ENCODE measurements around the gene TDRD5. TPM values are rescaled to one million over a fixed set of nuclear protein-coding genes. Genes with fewer than 3 reads are reported as not detected.

Gene TDRD5
- total and polyA plus RNA-seq, 2 experiments from 2014 or later: 1.4 TPM; not detected in 1

DNA sequence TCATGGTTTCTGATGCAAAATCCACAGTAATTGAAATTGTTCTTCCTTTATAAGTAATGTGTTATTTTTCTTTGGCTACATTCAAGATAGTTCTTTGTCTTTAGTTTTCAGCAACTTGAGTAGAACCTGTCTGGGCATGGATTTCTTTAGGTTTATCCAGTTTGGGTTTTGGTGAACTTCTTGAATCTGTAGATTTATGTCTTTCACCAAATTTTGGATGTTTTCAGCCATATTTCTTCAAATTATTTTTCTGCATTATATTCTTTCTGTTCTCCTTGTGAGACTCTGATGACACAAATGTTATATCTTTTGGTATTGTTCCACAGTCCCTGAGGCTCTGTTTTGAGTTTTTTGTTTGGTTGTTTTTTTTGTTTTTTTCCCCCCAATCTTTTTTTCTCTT lies 69.4 kb downstream of the TDRD5 start:
- no peaks in the 10 kb centered on the region for H3F3A ChIP-seq (replicated peaks; ENCODE audit: low read depth)
- H3K27ac Mint-ChIP-seq: no peak overlapping the region; the same call in 1 of the 2 replicates
- no peak overlapping the region for H3K4me3 ChIP-seq
- no peak for TF ChIP-seq STAT1 (IDR thresholded peaks at IDR 0.05; ENCODE audit: unreplicated experiment)
- TF ChIP-seq NANOG (IDR thresholded peaks at IDR 0.05; ENCODE audit: borderline replicate concordance): no peak
- no peak for TF ChIP-seq ZNF114 (CRISPR knock-in tag; IDR thresholded peaks at IDR 0.05)
- no peak for TF ChIP-seq ETS1 (IDR thresholded peaks at IDR 0.05)
- H3K36me3 Mint-ChIP-seq (ENCODE audit: low read depth): no peaks in the 10 kb centered on the region
- 0 out of 3 replicates have a peak, but pooled peaks cover 2% of the 10 kb centered on the region for H3K9me3 Mint-ChIP-seq
- no peak for ATAC-seq
- H3K79me2 ChIP-seq (replicated peaks; ENCODE audit: insufficient read depth): no peaks in the 10 kb centered on the region
- H3K27me3 ChIP-seq (ENCODE audit: insufficient read depth): no peaks in the 10 kb centered on the region
- H4K20me1 ChIP-seq (replicated peaks; ENCODE audit: insufficient read depth): no peaks in the 10 kb centered on the region
- no peaks in the 10 kb centered on the region for H3K4me1 Mint-ChIP-seq
- no peak overlapping the region for H3K27ac ChIP-seq (ENCODE audit: low read depth)
- H3K36me3 ChIP-seq (ENCODE audit: insufficient read depth): no peaks in the 10 kb centered on the region
- H3K27me3 Mint-ChIP-seq (ENCODE audit: insufficient read depth, low read depth, poor library complexity): no peaks in the 10 kb centered on the region
- H3K4me2 ChIP-seq: no peak overlapping the region
- DNase-seq (ENCODE audit: low spot score): no peak
- H3K9me2 ChIP-seq (ENCODE audit: insufficient read depth): no peaks in the 10 kb centered on the region
- H3K4me3 Mint-ChIP-seq: no peak overlapping the region
- H3K4me1 ChIP-seq (ENCODE audit: insufficient read depth): no peaks in the 10 kb centered on the region
- no peak overlapping the region for H2AFZ ChIP-seq

GRCh38 chr1:179663810-179664209 lies 72.2 kb downstream of the TDRD5 start:
- Mint-ChIP-seq H3K27me3 (ENCODE audit: insufficient read depth, low read depth, poor library complexity) (no peaks in the 10 kb centered on the region), H3K4me1 (no peaks in the 10 kb centered on the region), H3K4me3 (no peak overlapping the region), H3K27ac (no peak overlapping the region), H3K9me3 (no peaks in the 10 kb centered on the region), H3K36me3 (ENCODE audit: low read depth) (no peaks in the 10 kb centered on the region)
- Histone ChIP-seq H3K9me2 (ENCODE audit: insufficient read depth) (no peaks in the 10 kb centered on the region), H3K4me1 (ENCODE audit: insufficient read depth) (no peaks in the 10 kb centered on the region), H2AFZ (no peak overlapping the region), H3K4me3 (no peak overlapping the region), H3K4me2 (no peak overlapping the region), H3K79me2 (replicated peaks; ENCODE audit: insufficient read depth) (no peaks in the 10 kb centered on the region), H3K27me3 (ENCODE audit: insufficient read depth) (no peaks in the 10 kb centered on the region), H3F3A (replicated peaks; ENCODE audit: low read depth) (no peaks in the 10 kb centered on the region), H3K27ac (ENCODE audit: low read depth) (no peak overlapping the region), H4K20me1 (replicated peaks; ENCODE audit: insufficient read depth) (no peaks in the 10 kb centered on the region), H3K36me3 (ENCODE audit: insufficient read depth) (no peaks in the 10 kb centered on the region)
- ATAC-seq (no peak), DNase-seq (ENCODE audit: low spot score) (no peak)
- TF ChIP-seq ZNF331 (CRISPR knock-in tag; IDR thresholded peaks at IDR 0.05; ENCODE audit: low read depth) (no peak), ETS1 (IDR thresholded peaks at IDR 0.05) (no peak), NANOG (IDR thresholded peaks at IDR 0.05; ENCODE audit: borderline replicate concordance) (no peak), JUNB (IDR thresholded peaks at IDR 0.05; ENCODE audit: unreplicated experiment) (no peak), ZNF114 (CRISPR knock-in tag; IDR thresholded peaks at IDR 0.05) (no peak), STAT1 (IDR thresholded peaks at IDR 0.05; ENCODE audit: unreplicated experiment) (no peak), EZH2 (IDR thresholded peaks at IDR 0.05; ENCODE audit: low read depth, unreplicated experiment) (no peak)
- TF ChIP-seq, protein P1, sequence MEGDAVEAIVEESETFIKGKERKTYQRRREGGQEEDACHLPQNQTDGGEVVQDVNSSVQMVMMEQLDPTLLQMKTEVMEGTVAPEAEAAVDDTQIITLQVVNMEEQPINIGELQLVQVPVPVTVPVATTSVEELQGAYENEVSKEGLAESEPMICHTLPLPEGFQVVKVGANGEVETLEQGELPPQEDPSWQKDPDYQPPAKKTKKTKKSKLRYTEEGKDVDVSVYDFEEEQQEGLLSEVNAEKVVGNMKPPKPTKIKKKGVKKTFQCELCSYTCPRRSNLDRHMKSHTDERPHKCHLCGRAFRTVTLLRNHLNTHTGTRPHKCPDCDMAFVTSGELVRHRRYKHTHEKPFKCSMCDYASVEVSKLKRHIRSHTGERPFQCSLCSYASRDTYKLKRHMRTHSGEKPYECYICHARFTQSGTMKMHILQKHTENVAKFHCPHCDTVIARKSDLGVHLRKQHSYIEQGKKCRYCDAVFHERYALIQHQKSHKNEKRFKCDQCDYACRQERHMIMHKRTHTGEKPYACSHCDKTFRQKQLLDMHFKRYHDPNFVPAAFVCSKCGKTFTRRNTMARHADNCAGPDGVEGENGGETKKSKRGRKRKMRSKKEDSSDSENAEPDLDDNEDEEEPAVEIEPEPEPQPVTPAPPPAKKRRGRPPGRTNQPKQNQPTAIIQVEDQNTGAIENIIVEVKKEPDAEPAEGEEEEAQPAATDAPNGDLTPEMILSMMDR (conservative IDR thresholded peaks at IDR 0.05; ENCODE audit: low read depth in 2 of 2): no peak
